GM21619 (cell line): ENCODE data around the gene RSPH1.

Source experiments
- ATAC-seq: cut with Tn5 transposase; IDR thresholded peaks from one replicate; pipeline ENCODE4 v1.9.1; 2021; ENCODE audit not compliant: unreplicated experiment

The RSPH1 gene

GRCh38 chr21:42451941-42452340 is 44.1 kb downstream of the RSPH1 start:
- no peak for ATAC-seq

DNA sequence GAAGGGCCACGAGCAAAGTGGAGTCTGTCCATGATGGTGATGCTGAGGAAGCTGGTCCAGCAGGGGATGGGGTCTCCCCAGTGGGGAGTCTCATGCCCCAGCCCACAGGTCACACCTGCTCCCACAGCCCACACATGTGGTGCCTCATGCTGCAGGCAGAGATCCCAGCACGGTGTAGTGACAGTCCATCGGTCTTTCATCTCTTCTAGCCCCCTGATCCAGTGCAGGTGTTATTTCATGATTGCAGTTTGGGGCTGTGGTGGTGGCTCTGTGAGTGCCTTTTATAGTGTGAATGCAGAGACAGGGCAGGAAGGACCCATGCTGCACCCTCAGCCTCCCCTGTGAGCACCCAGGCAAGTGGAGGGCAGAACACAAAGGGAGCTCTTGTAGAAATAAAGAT is 47.3 kb downstream of the RSPH1 start:
- no peak for ATAC-seq

DNA sequence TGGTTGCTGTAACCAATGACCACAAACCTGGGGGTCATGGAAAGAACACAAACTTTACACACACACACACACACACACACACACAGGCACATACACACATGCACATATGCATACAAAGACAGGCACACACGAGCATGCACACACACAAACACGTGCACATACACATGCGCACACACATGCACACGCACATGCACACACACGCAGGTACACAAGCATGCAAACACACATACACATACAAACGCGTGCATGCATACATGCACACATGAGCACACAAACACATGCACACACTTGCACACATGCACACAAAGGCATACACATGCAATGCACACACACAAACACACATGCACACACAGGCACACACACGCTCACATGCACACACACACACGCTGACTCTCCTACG is 48.3 kb downstream of the RSPH1 start:
- ATAC-seq = no peak

GRCh38 chr21:42447182-42447581 is 48.8 kb downstream of the RSPH1 start:
- no peak for ATAC-seq

GRCh38 chr21:42446531-42446930 is 49.5 kb downstream of the RSPH1 start:
- no peak for ATAC-seq

DNA sequence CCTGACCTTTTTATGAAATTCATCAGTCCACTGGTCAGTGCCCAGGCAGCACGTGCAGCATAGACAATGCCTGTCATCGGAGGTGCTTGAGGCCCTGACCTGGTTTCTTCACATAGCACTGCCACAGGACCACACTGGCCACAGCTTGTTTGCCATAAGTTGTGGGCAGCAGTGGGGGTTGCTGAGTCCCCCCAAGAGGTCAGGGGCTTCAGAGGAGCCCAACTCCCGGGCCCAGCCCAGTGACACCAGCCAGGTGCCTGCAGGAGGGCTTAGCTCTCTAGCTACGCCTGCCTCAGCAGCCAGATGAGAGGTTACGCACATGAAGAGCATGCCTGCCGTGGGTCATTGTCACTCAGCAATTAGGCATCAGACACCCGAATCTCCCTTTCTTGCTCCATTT is 50.7 kb downstream of the RSPH1 start:
- no peak for ATAC-seq

GRCh38 chr21:42444745-42445059 is 51.3 kb downstream of the RSPH1 start:
- ATAC-seq = no peak

DNA sequence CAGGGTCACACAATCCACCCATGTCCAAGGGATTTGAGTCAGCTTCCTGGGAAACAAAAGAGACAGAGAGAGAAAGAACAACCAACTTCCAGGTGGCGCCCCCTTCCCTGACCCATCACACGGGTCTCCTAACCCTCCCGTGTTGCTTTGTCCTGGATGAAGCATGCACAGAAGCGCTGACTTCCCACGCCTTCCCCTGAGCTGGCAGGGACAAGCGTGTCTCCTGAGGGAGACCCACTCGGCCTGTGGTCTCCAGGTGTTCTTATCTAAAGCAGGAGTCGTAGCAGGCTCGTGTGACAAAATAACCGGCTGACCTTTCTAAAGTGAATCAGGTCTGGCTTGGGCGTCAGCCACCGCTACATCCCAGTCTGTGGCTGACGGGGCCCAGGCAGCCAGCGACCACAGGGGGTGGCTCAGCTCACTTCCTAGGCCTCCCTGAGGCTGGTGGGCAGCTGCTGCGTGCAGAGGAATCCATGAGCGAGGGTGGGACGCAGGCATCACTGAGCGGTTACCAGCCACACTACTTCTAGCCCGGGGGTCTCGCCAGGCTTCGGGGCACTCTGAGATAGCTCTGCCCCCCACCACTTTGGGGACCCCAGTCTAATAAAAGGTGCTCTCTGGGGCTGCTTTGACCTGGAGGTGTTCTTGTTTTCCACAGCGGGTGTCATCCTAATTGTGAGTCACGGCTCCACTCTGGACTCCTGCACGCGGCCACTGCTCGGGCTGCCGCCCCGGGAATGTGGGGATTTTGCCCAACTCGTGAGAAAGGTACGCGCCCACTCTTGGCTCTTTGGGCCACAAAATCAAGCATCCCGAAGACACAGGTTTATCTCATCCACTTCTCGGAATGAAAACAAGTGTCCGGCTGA is 51.9 kb downstream of the RSPH1 start:
- no peak for ATAC-seq

GRCh38 chr21:42443181-42443785 is 52.7 kb downstream of the RSPH1 start:
- no peak for ATAC-seq

DNA sequence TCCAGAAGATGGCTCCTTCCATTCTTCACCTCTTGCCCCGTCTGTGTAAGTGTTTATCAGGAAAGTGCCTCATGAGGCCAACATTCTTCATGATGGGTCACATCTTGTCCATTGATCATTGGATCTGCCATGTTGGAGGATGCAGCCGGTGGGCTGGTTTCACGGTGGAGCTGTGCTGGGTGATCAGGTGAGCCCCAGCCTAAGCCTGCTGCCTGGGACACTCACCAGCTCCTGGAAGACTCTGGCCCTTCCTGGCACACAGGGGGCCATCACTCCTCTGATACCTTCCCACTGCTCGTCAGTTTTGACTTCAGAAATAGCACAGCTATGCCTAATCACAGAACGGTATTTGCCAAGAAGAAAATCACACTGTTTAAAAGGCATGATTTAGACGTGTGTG is 54.1 kb downstream of the RSPH1 start:
- no peak for ATAC-seq

DNA sequence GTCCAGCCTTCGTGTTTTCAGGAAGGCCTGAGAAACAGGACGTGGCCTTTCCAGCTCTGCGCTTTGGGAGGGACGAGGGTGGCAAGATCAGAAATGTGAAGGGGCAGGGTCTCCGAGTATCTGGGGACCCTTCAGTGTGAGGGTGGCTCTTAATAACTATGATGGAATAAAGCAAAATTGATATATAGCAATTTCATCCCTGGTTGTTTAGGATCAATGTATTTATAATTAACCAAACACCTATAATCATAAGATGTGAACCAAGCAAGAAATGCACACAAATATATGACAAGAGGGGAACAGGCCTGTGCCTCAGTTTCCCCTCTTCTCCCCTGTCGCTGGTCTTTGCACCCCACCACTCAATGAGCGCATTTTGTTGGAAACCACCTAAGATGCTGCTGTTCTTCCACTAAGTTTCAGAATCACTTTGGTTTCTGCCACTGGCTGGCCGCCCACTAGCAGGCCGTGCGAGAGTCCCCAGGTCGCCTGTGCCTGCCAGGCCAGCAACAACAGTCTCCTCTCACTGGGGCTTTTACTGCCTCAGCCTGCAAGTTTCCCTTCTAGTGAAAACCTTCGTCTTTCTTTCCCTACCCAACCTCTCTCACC is 55.7 kb downstream of the RSPH1 start:
- ATAC-seq = peak; percentile 76

GRCh38 chr21:42439284-42440186 is 56.5 kb downstream of the RSPH1 start:
- ATAC-seq = no peak

DNA sequence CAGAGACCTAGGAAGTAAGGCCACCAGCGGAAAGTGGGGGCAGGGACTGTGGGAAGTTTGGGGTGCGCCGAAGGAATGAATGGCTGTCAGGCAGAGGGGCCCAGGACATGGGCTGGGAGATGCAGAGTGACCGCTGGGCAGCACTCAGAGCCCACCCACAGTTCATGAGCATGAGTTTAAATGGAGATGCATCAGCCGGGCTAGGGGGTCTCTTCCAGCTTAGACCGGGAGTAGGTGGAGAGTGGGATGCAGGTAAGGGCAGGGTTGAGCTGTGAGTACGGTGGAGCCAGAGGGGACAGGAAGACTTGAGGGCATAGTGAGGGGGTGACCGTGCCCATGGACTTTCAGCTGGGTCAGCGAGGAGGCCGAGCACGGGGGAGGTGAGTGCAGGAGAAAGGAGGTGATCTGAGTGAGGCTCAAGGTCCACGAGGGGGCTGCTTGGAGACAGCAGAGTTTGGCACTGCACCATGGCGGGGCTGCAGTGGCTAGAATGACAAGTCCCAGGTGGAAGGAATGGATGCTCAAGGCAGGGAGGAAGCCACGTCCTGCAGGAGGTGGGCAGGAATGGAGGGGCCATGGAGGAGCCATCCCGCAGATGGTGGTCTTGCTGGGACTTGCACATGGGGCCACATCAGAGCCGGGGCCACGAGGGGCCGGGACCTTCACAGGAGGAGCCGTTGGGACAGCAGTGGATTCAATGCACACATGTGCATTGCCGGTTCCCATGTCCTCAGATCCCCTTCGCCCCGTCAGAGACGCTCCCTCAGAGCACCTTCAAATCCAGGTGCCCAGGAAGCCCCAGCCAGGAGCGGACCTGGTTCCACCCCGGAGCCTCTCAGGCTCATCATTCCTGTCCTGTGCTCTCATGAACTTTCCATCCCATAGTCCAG is 57.5 kb downstream of the RSPH1 start:
- ATAC-seq = no peak

- ATAC-seq = no peak
Observed at GRCh38 chr21:42437786-42438185, 58.2 kb downstream of the RSPH1 start.

DNA sequence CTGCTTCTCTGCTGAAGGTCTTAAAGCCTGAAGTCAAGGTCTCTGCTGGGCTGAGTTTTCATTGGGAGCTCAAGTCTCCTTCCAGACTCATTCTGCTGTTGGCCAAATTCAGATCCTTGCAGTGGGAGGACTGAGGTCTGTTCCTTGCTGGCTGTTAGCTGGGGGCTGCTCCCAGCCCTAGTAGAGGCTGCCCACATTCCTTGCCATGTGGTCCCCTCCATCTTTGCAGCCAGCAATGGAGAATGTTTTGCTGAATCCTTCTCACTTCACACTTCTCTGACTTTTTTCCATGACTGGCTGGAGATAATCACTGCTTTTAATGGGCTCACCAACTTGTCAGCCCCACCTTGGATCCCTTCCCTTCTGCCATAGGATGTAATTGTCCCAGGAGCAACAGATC is 59.1 kb downstream of the RSPH1 start:
- no peak for ATAC-seq

GRCh38 chr21:42435833-42436232 is 60.2 kb downstream of the RSPH1 start:
- no peak for ATAC-seq

- no peak for ATAC-seq
Observed at GRCh38 chr21:42435401-42435800, 60.6 kb downstream of the RSPH1 start.

GRCh38 chr21:42434884-42435283 is 61.1 kb downstream of the RSPH1 start:
- ATAC-seq = no peak

- ATAC-seq = no peak
Observed at GRCh38 chr21:42433946-42434551, 62.0 kb downstream of the RSPH1 start.

GRCh38 chr21:42432695-42433094 is 63.3 kb downstream of the RSPH1 start:
- no peak for ATAC-seq
